PFSK-1 (cell line): Measurements from ENCODE around the gene MRPL45.

Experiments used
- FOXP2 ChIP-seq: optimal IDR thresholded peaks from 2 replicates; pipeline ENCODE3; 2011; ENCODE audit warnings: borderline replicate concordance, control low read depth, inconsistent platforms; ENCODE audit not compliant: insufficient read depth; ENCODE audit errors: extremely low read length, extremely low read depth
- POLR2AphosphoS5 ChIP-seq: IDR thresholded peaks from 2 replicates; pipeline ENCODE4 v1.6.1; 2012; ENCODE audit warnings: low read depth, mild to moderate bottlenecking, control low read depth, low read length, moderate library complexity
- SIN3A ChIP-seq: IDR thresholded peaks from 2 replicates; pipeline ENCODE4 v1.6.1; 2012; ENCODE audit warnings: mild to moderate bottlenecking, low read length, moderate library complexity, borderline replicate concordance; ENCODE audit not compliant: insufficient read depth
- TAF1 ChIP-seq: IDR thresholded peaks from 2 replicates; pipeline ENCODE4 v1.6.1; 2012; ENCODE audit warnings: low read length, control low read depth, borderline replicate concordance; ENCODE audit not compliant: insufficient read depth
- TF ChIP-seq, protein P1 (sequence below), 2 experiments: IDR thresholded peaks; 2 replicates each; pipeline versions ENCODE4 v1.6.1 to v1.8.0; 2011 to 2012; ENCODE audit warnings: low read depth in 2 of 2, low read length in 2 of 2, control low read depth in 1 of 2, inconsistent platforms in 1 of 2, mild to moderate bottlenecking in 1 of 2, moderate library complexity in 1 of 2; ENCODE audit not compliant: insufficient read depth in 1 of 2

The MRPL45 gene

DNA sequence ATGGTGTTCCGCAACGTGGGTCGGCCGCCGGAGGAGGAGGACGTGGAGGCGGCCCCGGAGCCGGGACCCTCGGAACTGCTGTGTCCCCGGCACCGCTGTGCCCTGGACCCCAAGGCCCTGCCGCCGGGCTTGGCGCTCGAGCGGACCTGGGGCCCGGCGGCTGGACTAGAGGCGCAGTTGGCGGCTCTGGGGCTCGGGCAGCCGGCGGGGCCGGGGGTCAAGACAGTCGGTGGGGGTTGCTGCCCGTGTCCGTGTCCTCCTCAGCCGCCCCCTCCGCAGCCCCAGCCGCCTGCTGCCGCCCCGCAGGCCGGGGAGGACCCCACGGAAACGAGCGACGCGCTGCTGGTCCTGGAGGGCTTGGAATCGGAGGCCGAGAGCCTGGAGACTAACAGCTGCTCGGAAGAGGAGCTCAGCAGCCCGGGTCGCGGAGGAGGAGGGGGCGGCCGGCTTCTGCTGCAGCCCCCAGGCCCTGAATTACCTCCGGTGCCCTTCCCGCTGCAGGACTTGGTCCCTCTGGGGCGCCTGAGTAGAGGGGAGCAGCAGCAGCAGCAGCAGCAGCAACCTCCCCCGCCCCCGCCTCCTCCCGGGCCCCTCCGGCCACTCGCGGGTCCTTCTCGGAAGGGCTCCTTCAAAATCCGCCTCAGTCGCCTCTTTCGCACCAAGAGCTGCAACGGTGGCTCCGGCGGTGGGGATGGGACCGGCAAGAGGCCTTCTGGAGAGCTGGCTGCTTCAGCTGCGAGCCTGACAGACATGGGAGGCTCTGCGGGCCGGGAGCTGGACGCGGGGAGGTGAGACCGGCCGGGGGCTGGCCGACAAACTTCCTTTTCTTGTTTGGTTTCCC is 55.5 kb downstream of the MRPL45 start:
- TF ChIP-seq, protein P1, sequence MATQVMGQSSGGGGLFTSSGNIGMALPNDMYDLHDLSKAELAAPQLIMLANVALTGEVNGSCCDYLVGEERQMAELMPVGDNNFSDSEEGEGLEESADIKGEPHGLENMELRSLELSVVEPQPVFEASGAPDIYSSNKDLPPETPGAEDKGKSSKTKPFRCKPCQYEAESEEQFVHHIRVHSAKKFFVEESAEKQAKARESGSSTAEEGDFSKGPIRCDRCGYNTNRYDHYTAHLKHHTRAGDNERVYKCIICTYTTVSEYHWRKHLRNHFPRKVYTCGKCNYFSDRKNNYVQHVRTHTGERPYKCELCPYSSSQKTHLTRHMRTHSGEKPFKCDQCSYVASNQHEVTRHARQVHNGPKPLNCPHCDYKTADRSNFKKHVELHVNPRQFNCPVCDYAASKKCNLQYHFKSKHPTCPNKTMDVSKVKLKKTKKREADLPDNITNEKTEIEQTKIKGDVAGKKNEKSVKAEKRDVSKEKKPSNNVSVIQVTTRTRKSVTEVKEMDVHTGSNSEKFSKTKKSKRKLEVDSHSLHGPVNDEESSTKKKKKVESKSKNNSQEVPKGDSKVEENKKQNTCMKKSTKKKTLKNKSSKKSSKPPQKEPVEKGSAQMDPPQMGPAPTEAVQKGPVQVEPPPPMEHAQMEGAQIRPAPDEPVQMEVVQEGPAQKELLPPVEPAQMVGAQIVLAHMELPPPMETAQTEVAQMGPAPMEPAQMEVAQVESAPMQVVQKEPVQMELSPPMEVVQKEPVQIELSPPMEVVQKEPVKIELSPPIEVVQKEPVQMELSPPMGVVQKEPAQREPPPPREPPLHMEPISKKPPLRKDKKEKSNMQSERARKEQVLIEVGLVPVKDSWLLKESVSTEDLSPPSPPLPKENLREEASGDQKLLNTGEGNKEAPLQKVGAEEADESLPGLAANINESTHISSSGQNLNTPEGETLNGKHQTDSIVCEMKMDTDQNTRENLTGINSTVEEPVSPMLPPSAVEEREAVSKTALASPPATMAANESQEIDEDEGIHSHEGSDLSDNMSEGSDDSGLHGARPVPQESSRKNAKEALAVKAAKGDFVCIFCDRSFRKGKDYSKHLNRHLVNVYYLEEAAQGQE (IDR thresholded peaks at IDR 0.05; ENCODE audit: insufficient read depth in 1 of 2, low read depth in 2 of 2, low read length in 2 of 2) = no peak
- TF ChIP-seq TAF1 (no peak), SIN3A (no peak), FOXP2 (no peak), POLR2AphosphoS5 (no peak)

GRCh38 chr17:38353086-38353604 is 56.2 kb downstream of the MRPL45 start:
- TF ChIP-seq TAF1 (no peak), SIN3A (no peak), POLR2AphosphoS5 (no peak), FOXP2 (no peak)
- TF ChIP-seq, protein P1 (IDR thresholded peaks at IDR 0.05; ENCODE audit: insufficient read depth in 1 of 2, low read depth in 2 of 2, low read length in 2 of 2) = no peak

DNA sequence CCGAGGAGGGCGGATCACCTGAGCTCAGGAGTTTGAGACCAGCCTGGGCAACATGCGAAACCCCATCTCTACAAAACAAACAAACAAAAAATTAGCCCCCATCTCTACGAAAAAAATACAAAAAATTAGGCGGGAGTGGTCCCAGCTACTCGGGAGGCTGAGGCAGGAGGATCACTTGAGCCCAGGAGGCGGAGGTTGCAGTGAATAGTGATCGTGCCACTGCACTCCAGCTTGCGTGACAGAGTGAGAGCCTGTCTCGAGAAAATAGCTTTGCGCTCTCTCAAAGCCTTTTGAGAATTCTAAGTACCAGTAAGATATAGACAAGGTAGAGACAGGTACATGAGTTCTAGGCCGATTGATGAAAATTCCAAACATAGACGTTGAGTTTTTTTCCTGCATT is 56.7 kb downstream of the MRPL45 start:
- TF ChIP-seq, protein P1 (IDR thresholded peaks at IDR 0.05; ENCODE audit: insufficient read depth in 1 of 2, low read depth in 2 of 2, low read length in 2 of 2) = no peak
- TF ChIP-seq POLR2AphosphoS5 (no peak), SIN3A (no peak), FOXP2 (no peak)

DNA sequence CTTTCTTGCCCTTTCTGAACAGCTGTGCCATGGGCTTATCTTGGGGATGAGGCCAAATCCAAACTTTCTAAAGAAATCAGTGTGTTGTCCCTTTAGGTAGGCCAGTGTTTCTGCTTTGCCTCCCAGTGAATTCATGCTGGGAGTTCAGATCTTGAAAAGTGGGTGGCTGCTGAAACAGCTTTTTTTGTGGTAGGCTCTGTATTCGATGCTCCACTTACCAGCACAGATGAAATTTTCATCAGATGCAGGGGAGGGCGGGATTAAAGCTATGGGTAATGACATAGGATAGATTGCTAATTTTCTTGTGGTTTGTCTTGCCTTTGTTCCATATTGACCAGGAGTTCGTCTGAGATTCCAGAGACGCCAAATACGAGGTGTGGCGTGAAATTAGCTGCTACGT is 57.5 kb downstream of the MRPL45 start:
- TF ChIP-seq, protein P1 (IDR thresholded peaks at IDR 0.05; ENCODE audit: insufficient read depth in 1 of 2, low read depth in 2 of 2, low read length in 2 of 2) = no peak
- no peak for TF ChIP-seq POLR2AphosphoS5
- no peak for TF ChIP-seq FOXP2
- no peak for TF ChIP-seq SIN3A
- TF ChIP-seq TAF1 = no peak
